CD4-positive, alpha-beta T cell treated with Interleukin-15 for 4 hours (primary cell): Measurements from ENCODE around the gene PTPN23.

Experiments used
- DNase-seq: peaks from one replicate; pipeline ENCODE4 v3.0.0-alpha.2; 2020; ENCODE audit warnings: low spot score

The PTPN23 gene

GRCh38 chr3:47419083-47420043 lies 38.5 kb downstream of the PTPN23 start:
- no peak for DNase-seq

- DNase-seq, result no peak
These were observed 39.2 kb downstream of the PTPN23 start for GRCh38 chr3:47420044-47420430.

- DNase-seq, result peak; percentile 91
These were observed 40.0 kb downstream of the PTPN23 start for GRCh38 chr3:47420511-47421484.

GRCh38 chr3:47421741-47422649 lies 41.2 kb downstream of the PTPN23 start:
- DNase-seq, result no peak

- no peak for DNase-seq
These were observed 41.9 kb downstream of the PTPN23 start for GRCh38 chr3:47422743-47423142.

GRCh38 chr3:47423548-47424145 lies 42.8 kb downstream of the PTPN23 start:
- DNase-seq, result no peak

GRCh38 chr3:47424434-47425382 lies 43.9 kb downstream of the PTPN23 start:
- no peak for DNase-seq

GRCh38 chr3:47425383-47425778 lies 44.6 kb downstream of the PTPN23 start:
- DNase-seq, result no peak

GRCh38 chr3:47425959-47426358 lies 45.1 kb downstream of the PTPN23 start:
- no peak for DNase-seq

GRCh38 chr3:47427866-47428265 lies 47.0 kb downstream of the PTPN23 start:
- no peak for DNase-seq

GRCh38 chr3:47428662-47429061 lies 47.8 kb downstream of the PTPN23 start:
- no peak for DNase-seq

GRCh38 chr3:47429476-47430270 lies 48.9 kb downstream of the PTPN23 start:
- DNase-seq, result no peak

GRCh38 chr3:47430606-47431005 lies 49.8 kb downstream of the PTPN23 start:
- DNase-seq, result no peak

- DNase-seq, result no peak
These were observed 50.4 kb downstream of the PTPN23 start for GRCh38 chr3:47431225-47431624.

GRCh38 chr3:47432673-47433072 lies 51.9 kb downstream of the PTPN23 start:
- DNase-seq, result no peak

- DNase-seq, result no peak
These were observed 53.0 kb downstream of the PTPN23 start for GRCh38 chr3:47433796-47434195.

- DNase-seq, result no peak
These were observed 54.0 kb downstream of the PTPN23 start for GRCh38 chr3:47434849-47435248.

- DNase-seq, result no peak
These were observed 55.4 kb downstream of the PTPN23 start for GRCh38 chr3:47436180-47436579.

GRCh38 chr3:47440131-47440530 lies 59.3 kb downstream of the PTPN23 start:
- no peak for DNase-seq
